ENCODE data around the gene APOBEC2. TPM values are rescaled to one million over a fixed set of nuclear protein-coding genes. Genes with fewer than 3 reads are reported as not detected.

APOBEC2 gene
- total and polyA plus RNA-seq, 2 of the 13 experiments (the other 11 are each of a cell fraction or from before 2014, with no cell fraction given), result 0.09 TPM; not detected in 1

DNA sequence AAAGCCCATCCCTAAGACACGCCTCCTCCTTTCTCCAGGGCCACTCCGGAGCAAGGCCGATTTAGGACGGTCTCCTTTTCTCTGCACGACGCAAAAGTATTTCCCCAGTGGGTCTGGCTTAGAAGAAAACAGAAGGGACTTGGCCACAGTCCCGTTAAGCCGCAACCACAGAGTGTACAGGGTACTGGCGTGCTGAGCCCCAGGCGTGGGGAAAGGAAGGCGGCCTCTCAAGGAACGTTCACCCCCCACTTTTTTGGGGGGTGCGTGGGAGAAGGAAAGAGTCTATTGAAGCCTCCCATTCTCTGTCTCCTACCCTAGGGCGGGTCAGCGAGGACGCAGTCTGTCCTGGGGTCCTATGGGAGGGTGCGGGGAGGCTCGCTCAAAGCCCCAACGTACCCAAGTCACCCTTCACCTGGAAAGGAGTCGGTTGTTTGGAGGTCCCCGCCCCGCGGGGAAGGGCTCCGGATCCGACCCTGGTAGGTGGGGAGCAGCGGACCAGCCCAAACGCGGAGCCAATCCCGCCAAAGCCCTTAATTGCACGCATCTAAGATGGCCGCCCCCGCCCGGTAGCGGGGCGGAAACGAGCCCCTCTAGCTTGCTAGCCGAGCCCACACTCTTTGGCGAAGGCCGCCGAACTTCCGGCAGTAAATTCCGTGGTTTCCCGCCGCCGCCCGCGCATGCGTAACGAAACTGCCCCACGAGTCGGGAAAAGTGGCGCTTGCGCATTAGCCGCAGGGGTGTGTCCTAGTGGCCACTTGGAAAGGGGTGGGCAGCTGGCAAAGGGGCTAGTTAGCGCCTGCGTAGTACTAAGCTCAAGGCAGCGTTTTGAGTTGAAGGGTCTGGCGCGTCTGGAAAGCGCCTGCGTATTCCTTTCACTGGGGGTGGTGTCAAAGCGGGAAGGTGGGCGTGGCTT lies 19.2 kb downstream of the APOBEC2 start, which contains the start of gene OARD1 (continued):
- TF ChIP-seq, protein P1, sequence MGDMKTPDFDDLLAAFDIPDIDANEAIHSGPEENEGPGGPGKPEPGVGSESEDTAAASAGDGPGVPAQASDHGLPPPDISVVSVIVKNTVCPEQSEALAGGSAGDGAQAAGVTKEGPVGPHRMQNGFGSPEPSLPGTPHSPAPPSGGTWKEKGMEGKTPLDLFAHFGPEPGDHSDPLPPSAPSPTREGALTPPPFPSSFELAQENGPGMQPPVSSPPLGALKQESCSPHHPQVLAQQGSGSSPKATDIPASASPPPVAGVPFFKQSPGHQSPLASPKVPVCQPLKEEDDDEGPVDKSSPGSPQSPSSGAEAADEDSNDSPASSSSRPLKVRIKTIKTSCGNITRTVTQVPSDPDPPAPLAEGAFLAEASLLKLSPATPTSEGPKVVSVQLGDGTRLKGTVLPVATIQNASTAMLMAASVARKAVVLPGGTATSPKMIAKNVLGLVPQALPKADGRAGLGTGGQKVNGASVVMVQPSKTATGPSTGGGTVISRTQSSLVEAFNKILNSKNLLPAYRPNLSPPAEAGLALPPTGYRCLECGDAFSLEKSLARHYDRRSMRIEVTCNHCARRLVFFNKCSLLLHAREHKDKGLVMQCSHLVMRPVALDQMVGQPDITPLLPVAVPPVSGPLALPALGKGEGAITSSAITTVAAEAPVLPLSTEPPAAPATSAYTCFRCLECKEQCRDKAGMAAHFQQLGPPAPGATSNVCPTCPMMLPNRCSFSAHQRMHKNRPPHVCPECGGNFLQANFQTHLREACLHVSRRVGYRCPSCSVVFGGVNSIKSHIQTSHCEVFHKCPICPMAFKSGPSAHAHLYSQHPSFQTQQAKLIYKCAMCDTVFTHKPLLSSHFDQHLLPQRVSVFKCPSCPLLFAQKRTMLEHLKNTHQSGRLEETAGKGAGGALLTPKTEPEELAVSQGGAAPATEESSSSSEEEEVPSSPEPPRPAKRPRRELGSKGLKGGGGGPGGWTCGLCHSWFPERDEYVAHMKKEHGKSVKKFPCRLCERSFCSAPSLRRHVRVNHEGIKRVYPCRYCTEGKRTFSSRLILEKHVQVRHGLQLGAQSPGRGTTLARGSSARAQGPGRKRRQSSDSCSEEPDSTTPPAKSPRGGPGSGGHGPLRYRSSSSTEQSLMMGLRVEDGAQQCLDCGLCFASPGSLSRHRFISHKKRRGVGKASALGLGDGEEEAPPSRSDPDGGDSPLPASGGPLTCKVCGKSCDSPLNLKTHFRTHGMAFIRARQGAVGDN (CRISPR knock-in tag; IDR thresholded peaks at IDR 0.05), result peak; percentile 91
- TF ChIP-seq, protein P2, sequence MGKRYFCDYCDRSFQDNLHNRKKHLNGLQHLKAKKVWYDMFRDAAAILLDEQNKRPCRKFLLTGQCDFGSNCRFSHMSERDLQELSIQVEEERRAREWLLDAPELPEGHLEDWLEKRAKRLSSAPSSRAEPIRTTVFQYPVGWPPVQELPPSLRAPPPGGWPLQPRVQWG (CRISPR knock-in tag; IDR thresholded peaks at IDR 0.05; ENCODE audit: borderline replicate concordance, low read depth), result no peak
- TF ChIP-seq SALL2 (CRISPR knock-in tag; IDR thresholded peaks at IDR 0.05), result peak; percentile 80
- TF ChIP-seq, protein P3, sequence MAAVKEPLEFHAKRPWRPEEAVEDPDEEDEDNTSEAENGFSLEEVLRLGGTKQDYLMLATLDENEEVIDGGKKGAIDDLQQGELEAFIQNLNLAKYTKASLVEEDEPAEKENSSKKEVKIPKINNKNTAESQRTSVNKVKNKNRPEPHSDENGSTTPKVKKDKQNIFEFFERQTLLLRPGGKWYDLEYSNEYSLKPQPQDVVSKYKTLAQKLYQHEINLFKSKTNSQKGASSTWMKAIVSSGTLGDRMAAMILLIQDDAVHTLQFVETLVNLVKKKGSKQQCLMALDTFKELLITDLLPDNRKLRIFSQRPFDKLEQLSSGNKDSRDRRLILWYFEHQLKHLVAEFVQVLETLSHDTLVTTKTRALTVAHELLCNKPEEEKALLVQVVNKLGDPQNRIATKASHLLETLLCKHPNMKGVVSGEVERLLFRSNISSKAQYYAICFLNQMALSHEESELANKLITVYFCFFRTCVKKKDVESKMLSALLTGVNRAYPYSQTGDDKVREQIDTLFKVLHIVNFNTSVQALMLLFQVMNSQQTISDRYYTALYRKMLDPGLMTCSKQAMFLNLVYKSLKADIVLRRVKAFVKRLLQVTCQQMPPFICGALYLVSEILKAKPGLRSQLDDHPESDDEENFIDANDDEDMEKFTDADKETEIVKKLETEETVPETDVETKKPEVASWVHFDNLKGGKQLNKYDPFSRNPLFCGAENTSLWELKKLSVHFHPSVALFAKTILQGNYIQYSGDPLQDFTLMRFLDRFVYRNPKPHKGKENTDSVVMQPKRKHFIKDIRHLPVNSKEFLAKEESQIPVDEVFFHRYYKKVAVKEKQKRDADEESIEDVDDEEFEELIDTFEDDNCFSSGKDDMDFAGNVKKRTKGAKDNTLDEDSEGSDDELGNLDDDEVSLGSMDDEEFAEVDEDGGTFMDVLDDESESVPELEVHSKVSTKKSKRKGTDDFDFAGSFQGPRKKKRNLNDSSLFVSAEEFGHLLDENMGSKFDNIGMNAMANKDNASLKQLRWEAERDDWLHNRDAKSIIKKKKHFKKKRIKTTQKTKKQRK (IDR thresholded peaks at IDR 0.05; ENCODE audit: low read length), result no peak
- peak; percentile 79 for TF ChIP-seq GATAD1 (CRISPR knock-in tag; IDR thresholded peaks at IDR 0.05)
- no peak; the same call in 1 of the 2 replicates for TF ChIP-seq NCOA2 (CRISPR knock-in tag; IDR thresholded peaks at IDR 0.05)
- TF ChIP-seq ZBTB21 (CRISPR knock-in tag; IDR thresholded peaks at IDR 0.05), result peak; percentile 44; the same call in 1 of the 2 replicates
- TF ChIP-seq TCF7L2 (IDR thresholded peaks at IDR 0.05; ENCODE audit: low read depth, low read length), result no peak
- TF ChIP-seq ATF7 (IDR thresholded peaks at IDR 0.05), result no peak
- TF ChIP-seq ATF7 (CRISPR knock-in tag; IDR thresholded peaks at IDR 0.05), result 0 out of 2 replicates have a peak, but pooled peaks have one; percentile 22
- TF ChIP-seq ZNF781 (CRISPR knock-in tag; IDR thresholded peaks at IDR 0.05; ENCODE audit: borderline replicate concordance, not compliant biosample characterization), result peak; percentile 62
- no peak for TF ChIP-seq FLYWCH1 (CRISPR knock-in tag; IDR thresholded peaks at IDR 0.05)
- TF ChIP-seq ZNF510 (CRISPR knock-in tag; IDR thresholded peaks at IDR 0.05; ENCODE audit: low read depth), result no peak
- no peak for TF ChIP-seq ZFP36L1 (CRISPR knock-in tag; IDR thresholded peaks at IDR 0.05)
